DMS79 (cell line): Measurements from ENCODE around the gene IGSF21.

Experiments
- DNase-seq: peaks from one replicate; lab custom pipeline; 2025; lab: John Stamatoyannopoulos, UW

IGSF21 gene

GRCh38 chr1:18263547-18264120, 156.0 kb downstream of the IGSF21 start:
- no peak for DNase-seq

GRCh38 chr1:18264450-18265039, 156.9 kb downstream of the IGSF21 start:
- no peak for DNase-seq

GRCh38 chr1:18265641-18266040, 158.0 kb downstream of the IGSF21 start:
- no peak for DNase-seq

GRCh38 chr1:18266391-18266790, 158.8 kb downstream of the IGSF21 start:
- DNase-seq: no peak

- DNase-seq: no peak
Measured at GRCh38 chr1:18271336-18271735, 163.7 kb downstream of the IGSF21 start.

GRCh38 chr1:18278946-18279345, 171.3 kb downstream of the IGSF21 start:
- no peak for DNase-seq

GRCh38 chr1:18279351-18280074, 171.9 kb downstream of the IGSF21 start:
- DNase-seq: no peak

GRCh38 chr1:18280956-18281355, 173.4 kb downstream of the IGSF21 start:
- no peak for DNase-seq

GRCh38 chr1:18282851-18283600, 175.4 kb downstream of the IGSF21 start:
- DNase-seq: peak; percentile 55

GRCh38 chr1:18283601-18284385, 176.2 kb downstream of the IGSF21 start:
- no peak for DNase-seq

- no peak for DNase-seq
Measured at GRCh38 chr1:18284805-18285537, 177.4 kb downstream of the IGSF21 start.

- DNase-seq: no peak
Measured at GRCh38 chr1:18285538-18285924, 177.9 kb downstream of the IGSF21 start.

- DNase-seq: peak; percentile 57
Measured at GRCh38 chr1:18288722-18289121, 181.1 kb downstream of the IGSF21 start.

- DNase-seq: no peak
Measured at GRCh38 chr1:18289597-18289996, 182.0 kb downstream of the IGSF21 start.

GRCh38 chr1:18290740-18291412, 183.3 kb downstream of the IGSF21 start:
- DNase-seq: no peak

- no peak for DNase-seq
Measured at GRCh38 chr1:18292531-18292930, 184.9 kb downstream of the IGSF21 start.

GRCh38 chr1:18293291-18293690, 185.7 kb downstream of the IGSF21 start:
- DNase-seq: peak; percentile 55

GRCh38 chr1:18294437-18295176, 187.0 kb downstream of the IGSF21 start:
- DNase-seq: no peak

- no peak for DNase-seq
Measured at GRCh38 chr1:18297896-18298648, 190.5 kb downstream of the IGSF21 start.
